Suprapubic skin (tissue), 4 donors: ENCODE measurements around the gene DNAJC15. TPM values are rescaled to one million over a fixed set of nuclear protein-coding genes. Genes with fewer than 3 reads are reported as not detected.

ENCODE experiments used
- DNase-seq, 2 donors: peaks; one replicate each; pipeline ENCODE4 v3.0.0-alpha.2; 2019; ENCODE audit warnings: low spot score in 2 of 2
- H3K27ac ChIP-seq: fragments of 200-600 bp; sonication (generic); one replicate; pipeline ENCODE4 v1.5.1; 2019
- H3K27me3 ChIP-seq: fragments of 200-600 bp; sonication (generic); one replicate; pipeline ENCODE4 v1.5.1; 2019
- H3K36me3 ChIP-seq: fragments of 200-600 bp; sonication (generic); one replicate; pipeline ENCODE4 v1.5.1; 2019
- H3K4me1 ChIP-seq: fragments of 200-600 bp; sonication (generic); one replicate; pipeline ENCODE4 v1.5.1; 2019
- H3K4me3 ChIP-seq: fragments of 200-600 bp; sonication (generic); one replicate; pipeline ENCODE4 v1.5.1; 2019; ENCODE audit warnings: mild to moderate bottlenecking
- H3K9me3 ChIP-seq: fragments of 200-600 bp; sonication (generic); one replicate; pipeline ENCODE4 v1.5.1; 2019
- CTCF ChIP-seq, 2 donors: fragments of 200-600 bp in 1 of 2; fragments of 450-650 bp in 1 of 2; sonication (generic) in 1 of 2; IDR thresholded peaks; one replicate each; pipeline ENCODE4 v1.5.1; 2016 to 2019; ENCODE audit warnings: antibody characterized with exemption in 2 of 2, mild to moderate bottlenecking in 1 of 2, moderate library complexity in 1 of 2
- EP300 ChIP-seq: sonication (generic); formaldehyde crosslinking; IDR thresholded peaks from one replicate; pipeline ENCODE4 v1.6.1; 2017; ENCODE audit warnings: antibody characterized with exemption
- POLR2A ChIP-seq, 2 donors: fragments of 450-650 bp; IDR thresholded peaks; one replicate each; pipeline ENCODE4 v1.6.1; 2017; ENCODE audit warnings: antibody characterized with exemption in 2 of 2, mild to moderate bottlenecking in 2 of 2, moderate library complexity in 2 of 2
- POLR2AphosphoS5 ChIP-seq, 3 donors: sonication (generic); formaldehyde crosslinking; IDR thresholded peaks; one replicate each; pipeline ENCODE4 v1.6.1; 2017; ENCODE audit warnings: antibody characterized with exemption in 3 of 3
- WGBS: methylation state at CpG from one replicate; pipeline ENCODE4 v1.1.5; 2018; 5-methylcytosine and 5-hydroxymethylcytosine counted together
- total RNA-seq, 4 donors: library from RNA; depleted of rRNA; stranded (reverse); fragments of >200 nt; gene quantifications; one replicate each; pipeline ENCODE4 v1.1.0, GENCODE V29; 2016

DNAJC15 gene
- total RNA-seq, 4 donors from 2014 or later = 5.6 to 10.9 (median 8.0) TPM

GRCh38 chr13:43110658-43111057, 87.3 kb downstream of the DNAJC15 start:
- no peak overlapping the region for H3K4me3 ChIP-seq
- 95% methylated on average over 2 of the region's 2 CpGs for WGBS
- no peak overlapping the region for H3K27ac ChIP-seq
- H3K27me3 ChIP-seq = no peaks in the 10 kb centered on the region
- TF ChIP-seq POLR2AphosphoS5 (IDR thresholded peaks at IDR 0.05) (no peak), CTCF (IDR thresholded peaks at IDR 0.05) (no peak), POLR2A (IDR thresholded peaks at IDR 0.05) (no peak), EP300 (no peak)
- DNase-seq = no peak
- H3K9me3 ChIP-seq = no peaks in the 10 kb centered on the region
- no peaks in the 10 kb centered on the region for H3K4me1 ChIP-seq
- peaks cover 6% of the 10 kb centered on the region for H3K36me3 ChIP-seq

GRCh38 chr13:43111559-43112400, 88.4 kb downstream of the DNAJC15 start:
- TF ChIP-seq POLR2AphosphoS5 (IDR thresholded peaks at IDR 0.05) (no peak), POLR2A (IDR thresholded peaks at IDR 0.05) (no peak), EP300 (no peak), CTCF (IDR thresholded peaks at IDR 0.05) (no peak)
- Histone ChIP-seq H3K27ac (no peak overlapping the region), H3K27me3 (no peaks in the 10 kb centered on the region), H3K4me3 (no peak overlapping the region), H3K4me1 (no peaks in the 10 kb centered on the region), H3K36me3 (peaks cover 6% of the 10 kb centered on the region), H3K9me3 (no peaks in the 10 kb centered on the region)
- DNase-seq = no peak
- WGBS = 82% methylated on average over 7 of the region's 7 CpGs

- no peak for DNase-seq
- H3K9me3 ChIP-seq = no peaks in the 10 kb centered on the region
- no peak overlapping the region for H3K27ac ChIP-seq
- no peak for TF ChIP-seq CTCF (IDR thresholded peaks at IDR 0.05)
- no peak for TF ChIP-seq EP300
- no peak for TF ChIP-seq POLR2AphosphoS5 (IDR thresholded peaks at IDR 0.05)
- TF ChIP-seq POLR2A (IDR thresholded peaks at IDR 0.05) = no peak
- H3K36me3 ChIP-seq = no peaks in the 10 kb centered on the region
- no peaks in the 10 kb centered on the region for H3K27me3 ChIP-seq
- no peak overlapping the region for H3K4me3 ChIP-seq
- WGBS = 96% methylated on average over 1 of the region's 1 CpG
- no peaks in the 10 kb centered on the region for H3K4me1 ChIP-seq
Observed at GRCh38 chr13:43113603-43114002, 90.2 kb downstream of the DNAJC15 start.

GRCh38 chr13:43114504-43114903, 91.1 kb downstream of the DNAJC15 start:
- no peak overlapping the region for H3K27ac ChIP-seq
- H3K9me3 ChIP-seq = no peaks in the 10 kb centered on the region
- H3K36me3 ChIP-seq = no peaks in the 10 kb centered on the region
- H3K4me1 ChIP-seq = no peaks in the 10 kb centered on the region
- no peak for DNase-seq
- TF ChIP-seq CTCF (IDR thresholded peaks at IDR 0.05) = no peak
- no peak for TF ChIP-seq POLR2A (IDR thresholded peaks at IDR 0.05)
- TF ChIP-seq EP300 = no peak
- H3K4me3 ChIP-seq = no peak overlapping the region
- H3K27me3 ChIP-seq = no peaks in the 10 kb centered on the region
- 80% methylated on average over 1 of the region's 1 CpG for WGBS

GRCh38 chr13:43115141-43115540, 91.8 kb downstream of the DNAJC15 start:
- TF ChIP-seq CTCF (IDR thresholded peaks at IDR 0.05) (no peak), POLR2A (IDR thresholded peaks at IDR 0.05) (no peak), POLR2AphosphoS5 (IDR thresholded peaks at IDR 0.05) (no peak), EP300 (no peak)
- DNase-seq = no peak
- no peaks in the 10 kb centered on the region for H3K27me3 ChIP-seq
- no peaks in the 10 kb centered on the region for H3K9me3 ChIP-seq
- no peak overlapping the region for H3K27ac ChIP-seq
- no peaks in the 10 kb centered on the region for H3K36me3 ChIP-seq
- 94% methylated on average over 3 of the region's 3 CpGs for WGBS
- H3K4me3 ChIP-seq = no peak overlapping the region
- no peaks in the 10 kb centered on the region for H3K4me1 ChIP-seq
